Mesothelial cell of epicardium (in vitro differentiated cells): ENCODE measurements around the gene OR10G6. TPM values are rescaled to one million over a fixed set of nuclear protein-coding genes. Genes with fewer than 3 reads are reported as not detected.
"Not testable (repeated sequence)": the region's sequence is repeated elsewhere in the genome, so short reads cannot be mapped to it uniquely, and the experiment has no call there.

Experiments used
- DNase-seq, 2 experiments: peaks; one replicate each; pipeline ENCODE4 v3.0.0; 2021; ENCODE audit warnings: low spot score in 2 of 2; ENCODE audit not compliant: unreplicated experiment in 2 of 2
- H3K27ac Mint-ChIP-seq: 2 replicates; pipeline ENCODE4 v1.8.0; 2021; ENCODE audit warnings: mixed read lengths
- H3K27me3 Mint-ChIP-seq: 2 replicates; pipeline ENCODE4 v1.8.0; 2021; ENCODE audit warnings: low read depth, mixed read lengths
- H3K36me3 Mint-ChIP-seq: 2 replicates; pipeline ENCODE4 v1.8.0; 2021; ENCODE audit warnings: mixed read lengths
- H3K4me1 Mint-ChIP-seq: 2 replicates; pipeline ENCODE4 v1.8.0; 2021; ENCODE audit warnings: mixed read lengths
- H3K4me3 Mint-ChIP-seq: 2 replicates; pipeline ENCODE4 v1.8.0; 2021; ENCODE audit warnings: mild to moderate bottlenecking, moderate library complexity, mixed read lengths
- H3K9me3 Mint-ChIP-seq: 2 replicates; pipeline ENCODE4 v1.8.0; 2021; ENCODE audit warnings: mixed read lengths
- total RNA-seq: library from RNA; stranded (reverse); gene quantifications from 3 replicates; pipeline ENCODE4 v1.2.1, GENCODE V29; 2021
- TF ChIP-seq, protein P1 (sequence below): fragments of 200-600 bp; sonication (generic); IDR thresholded peaks from one replicate; pipeline ENCODE4 v1.5.0; 2021; ENCODE audit warnings: antibody characterized with exemption; ENCODE audit not compliant: unreplicated experiment

The OR10G6 gene
- total RNA-seq, 1 donor from 2014 or later, result not detected

DNA sequence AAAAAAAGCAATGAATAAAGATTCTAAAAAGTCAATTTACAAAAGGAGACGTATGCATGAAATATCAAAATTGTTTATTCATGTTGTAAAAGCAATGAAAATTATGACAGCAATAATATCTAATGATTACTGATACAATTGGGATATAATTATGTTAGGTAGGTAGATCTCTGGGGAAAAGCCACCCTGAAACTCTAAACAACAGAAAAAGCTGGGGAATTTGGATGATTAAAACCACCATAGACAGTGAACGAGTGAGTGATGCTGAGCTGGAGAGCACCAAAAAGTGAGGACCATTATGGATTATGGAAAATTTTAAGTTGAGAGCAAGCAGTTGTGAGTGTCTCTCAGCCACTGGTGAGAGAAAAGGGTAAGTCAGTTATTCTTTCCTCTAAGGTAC lies 31.5 kb upstream of the OR10G6 start, which contains the start of gene OR10G8:
Gene OR10G8, plus strand, starts transcription at position 301 of the 400 bp plus-strand sequence. CDS start 2,825 bp downstream, outside the sequence.
- peaks cover 5% of the 10 kb centered on the region for H3K27me3 Mint-ChIP-seq
- H3K9me3 Mint-ChIP-seq, result no peaks in the 10 kb centered on the region
- no peak within 1 kb of the TSS for H3K27ac Mint-ChIP-seq
- TF ChIP-seq, protein P1, sequence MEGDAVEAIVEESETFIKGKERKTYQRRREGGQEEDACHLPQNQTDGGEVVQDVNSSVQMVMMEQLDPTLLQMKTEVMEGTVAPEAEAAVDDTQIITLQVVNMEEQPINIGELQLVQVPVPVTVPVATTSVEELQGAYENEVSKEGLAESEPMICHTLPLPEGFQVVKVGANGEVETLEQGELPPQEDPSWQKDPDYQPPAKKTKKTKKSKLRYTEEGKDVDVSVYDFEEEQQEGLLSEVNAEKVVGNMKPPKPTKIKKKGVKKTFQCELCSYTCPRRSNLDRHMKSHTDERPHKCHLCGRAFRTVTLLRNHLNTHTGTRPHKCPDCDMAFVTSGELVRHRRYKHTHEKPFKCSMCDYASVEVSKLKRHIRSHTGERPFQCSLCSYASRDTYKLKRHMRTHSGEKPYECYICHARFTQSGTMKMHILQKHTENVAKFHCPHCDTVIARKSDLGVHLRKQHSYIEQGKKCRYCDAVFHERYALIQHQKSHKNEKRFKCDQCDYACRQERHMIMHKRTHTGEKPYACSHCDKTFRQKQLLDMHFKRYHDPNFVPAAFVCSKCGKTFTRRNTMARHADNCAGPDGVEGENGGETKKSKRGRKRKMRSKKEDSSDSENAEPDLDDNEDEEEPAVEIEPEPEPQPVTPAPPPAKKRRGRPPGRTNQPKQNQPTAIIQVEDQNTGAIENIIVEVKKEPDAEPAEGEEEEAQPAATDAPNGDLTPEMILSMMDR, result no peak
- H3K36me3 Mint-ChIP-seq, result no peaks in the 10 kb centered on the region
- H3K4me3 Mint-ChIP-seq, result no peak within 1 kb of the TSS
- no peak for DNase-seq
- no peaks in the 10 kb centered on the region for H3K4me1 Mint-ChIP-seq

DNA sequence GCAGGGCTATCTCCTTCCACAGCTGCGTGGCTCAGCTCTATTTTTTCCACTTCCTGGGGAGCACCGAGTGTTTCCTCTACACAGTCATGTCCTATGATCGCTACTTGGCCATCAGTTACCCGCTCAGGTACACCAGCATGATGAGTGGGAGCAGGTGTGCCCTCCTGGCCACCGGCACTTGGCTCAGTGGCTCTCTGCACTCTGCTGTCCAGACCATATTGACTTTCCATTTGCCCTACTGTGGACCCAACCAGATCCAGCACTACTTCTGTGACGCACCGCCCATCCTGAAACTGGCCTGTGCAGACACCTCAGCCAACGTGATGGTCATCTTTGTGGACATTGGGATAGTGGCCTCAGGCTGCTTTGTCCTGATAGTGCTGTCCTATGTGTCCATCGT lies 20.9 kb upstream of the OR10G6 start:
- not testable (repeated sequence) for H3K4me1 Mint-ChIP-seq, H3K36me3 Mint-ChIP-seq, DNase-seq, H3K9me3 Mint-ChIP-seq, H3K4me3 Mint-ChIP-seq, H3K27ac Mint-ChIP-seq
- H3K27me3 Mint-ChIP-seq, result peaks cover 17% of the 10 kb centered on the region

DNA sequence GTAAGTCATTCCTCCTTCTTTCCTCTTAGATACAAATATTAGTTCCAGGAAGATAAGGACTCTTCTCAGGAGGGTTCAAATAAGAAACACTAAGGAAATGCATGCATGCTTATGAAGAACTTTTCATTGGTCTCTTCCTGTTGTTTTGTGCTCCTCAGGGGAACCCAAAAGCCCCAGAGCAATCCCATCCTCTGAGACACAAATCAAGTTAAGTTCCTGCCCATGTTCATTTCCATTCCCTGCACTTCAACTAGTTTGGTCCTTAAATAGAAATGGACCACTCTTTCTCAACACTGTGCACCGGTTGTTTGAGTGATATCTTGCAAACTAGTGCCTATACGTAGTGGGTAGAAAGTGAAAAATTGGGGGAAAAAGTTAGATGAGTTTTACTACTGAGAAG lies 17.7 kb upstream of the OR10G6 start, which contains the start of gene OR10G4:
Gene OR10G4, plus strand, starts transcription at position 301 of the 400 bp plus-strand sequence. CDS start 2,578 bp downstream, outside the sequence.
- TF ChIP-seq, protein P1, result no peak
- peaks cover 22% of the 10 kb centered on the region for H3K27me3 Mint-ChIP-seq
- H3K27ac Mint-ChIP-seq, result no peak within 1 kb of the TSS
- DNase-seq, result no peak
- no peaks in the 10 kb centered on the region for H3K36me3 Mint-ChIP-seq
- H3K9me3 Mint-ChIP-seq, result no peaks in the 10 kb centered on the region
- H3K4me3 Mint-ChIP-seq, result no peak within 1 kb of the TSS
- H3K4me1 Mint-ChIP-seq, result no peaks in the 10 kb centered on the region

DNA sequence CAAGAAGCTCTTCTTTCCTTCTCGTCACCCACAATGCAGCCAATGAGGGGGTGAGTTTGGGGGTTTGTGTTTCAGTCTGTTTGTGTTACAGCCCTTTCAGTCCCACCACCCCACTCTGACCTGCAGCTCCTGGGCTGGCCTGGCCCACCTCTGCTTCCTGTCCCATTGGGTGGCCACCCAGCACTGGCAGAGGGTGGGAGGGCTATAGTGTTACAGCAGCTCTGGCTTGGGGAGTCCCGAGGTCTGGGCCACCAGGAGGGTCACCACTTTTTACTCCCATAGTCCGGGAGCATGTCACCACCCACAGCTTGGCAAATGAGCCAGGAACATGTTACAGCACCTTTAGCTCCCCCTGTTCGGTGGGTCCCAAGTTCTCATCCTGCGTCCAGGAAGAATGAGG lies 15.7 kb downstream of the OR10G6 start:
- Mint-ChIP-seq H3K27me3 (peaks cover 2% of the 10 kb centered on the region), H3K9me3 (peaks cover 26% of the 10 kb centered on the region), H3K27ac (no peak overlapping the region), H3K4me3 (no peak overlapping the region), H3K36me3 (no peaks in the 10 kb centered on the region), H3K4me1 (no peaks in the 10 kb centered on the region)
- TF ChIP-seq, protein P1, result no peak
- no peak for DNase-seq

DNA sequence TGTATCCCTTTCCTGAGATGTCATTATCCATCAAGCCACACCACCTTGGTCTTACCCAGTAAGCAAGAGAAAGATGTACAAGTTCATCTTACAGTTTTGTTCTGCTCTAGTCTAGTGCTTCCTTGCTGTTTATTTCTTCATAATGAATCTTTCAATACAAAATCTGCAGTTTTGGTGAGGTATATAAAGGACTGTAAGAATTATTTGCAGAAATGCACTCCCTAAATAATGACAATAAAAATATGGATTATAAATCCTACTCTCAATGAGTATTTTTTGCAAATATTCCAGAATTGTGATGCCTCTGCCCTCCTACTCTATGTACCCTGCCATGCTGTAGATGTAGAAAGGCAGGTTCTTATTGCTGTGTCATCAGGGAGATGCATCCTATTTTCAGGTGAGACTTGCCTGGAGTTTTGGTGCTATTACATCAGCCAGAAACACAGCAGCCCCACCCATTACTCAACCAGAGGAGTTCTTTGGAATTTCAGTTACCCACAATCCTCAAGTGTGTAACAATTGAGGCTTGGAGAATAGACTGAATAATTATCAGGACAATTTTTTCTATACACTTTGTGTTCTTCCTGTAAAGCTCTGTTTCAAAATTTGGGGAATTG lies 17.1 kb downstream of the OR10G6 start, which contains the start of gene OR10S1:
Gene OR10S1, minus strand, starts transcription at position 51 of the 617 bp plus-strand sequence. CDS start 117 bp downstream, outside the sequence.
- Mint-ChIP-seq H3K36me3 (no peaks in the 10 kb centered on the region), H3K4me3 (no peak within 1 kb of the TSS), H3K9me3 (peaks cover 14% of the 10 kb centered on the region), H3K4me1 (no peaks in the 10 kb centered on the region), H3K27ac (no peak within 1 kb of the TSS), H3K27me3 (peaks cover 2% of the 10 kb centered on the region)
- TF ChIP-seq, protein P1, result no peak
- DNase-seq, result no peak

DNA sequence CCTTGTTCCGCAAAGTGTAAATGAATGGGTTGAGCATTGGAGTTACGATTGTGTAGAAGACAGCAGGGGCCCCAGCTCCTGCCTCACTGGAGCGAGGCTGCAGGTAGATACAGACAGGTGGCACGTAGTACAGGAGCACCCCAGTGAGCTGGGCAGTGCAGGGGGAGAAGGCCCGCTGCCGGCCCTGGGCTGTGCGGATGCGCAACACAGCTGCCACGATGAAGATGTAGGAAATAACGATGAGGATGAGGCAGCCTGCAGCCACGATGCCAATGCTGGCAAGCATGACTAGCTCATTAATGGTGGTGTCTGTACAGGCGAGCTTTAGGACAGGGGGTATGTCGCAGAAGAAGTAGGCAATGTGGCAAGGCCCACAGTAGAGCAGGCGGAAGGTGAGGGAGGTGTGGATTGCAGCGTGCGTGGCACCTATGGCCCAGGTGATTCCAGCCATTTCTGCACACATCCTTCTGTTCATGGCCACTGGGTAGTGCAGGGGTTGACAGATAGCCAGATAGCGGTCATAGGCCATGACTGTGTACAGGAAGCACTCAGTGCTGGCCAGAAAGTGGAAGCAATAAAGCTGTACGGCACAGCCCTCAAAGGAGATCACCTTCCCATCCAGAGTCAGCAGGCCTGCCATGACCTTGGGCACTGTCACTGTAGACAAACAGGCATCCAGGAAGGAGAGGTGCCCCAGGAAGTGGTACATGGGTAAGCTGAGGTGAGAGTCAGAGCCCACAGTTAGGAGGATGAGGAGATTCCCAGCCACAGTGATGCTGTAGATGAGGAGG lies 18.0 kb downstream of the OR10G6 start:
- no peak overlapping the region for H3K4me3 Mint-ChIP-seq
- peaks cover 2% of the 10 kb centered on the region for H3K27me3 Mint-ChIP-seq
- H3K4me1 Mint-ChIP-seq, result no peaks in the 10 kb centered on the region
- TF ChIP-seq, protein P1, result no peak
- H3K27ac Mint-ChIP-seq, result no peak overlapping the region
- H3K9me3 Mint-ChIP-seq, result peaks cover 6% of the 10 kb centered on the region
- DNase-seq, result no peak
- no peaks in the 10 kb centered on the region for H3K36me3 Mint-ChIP-seq
